Effector memory CD4-positive, alpha-beta T cell (primary cell): ENCODE data around the gene SNTB2.

Experiments used
- DNase-seq, 3 donors: peaks; one replicate each; pipeline ENCODE4 v3.0.0-alpha.2; 2020
- H3K27ac ChIP-seq: 2 replicates; pipeline ENCODE4 v1.7.0; 2013; ENCODE audit warnings: mild to moderate bottlenecking, low read length, moderate library complexity; ENCODE audit not compliant: insufficient read depth, poor library complexity, severe bottlenecking
- H3K27me3 ChIP-seq: replicated peaks from 2 replicates; pipeline ENCODE4 v1.7.0; 2013; ENCODE audit warnings: mild to moderate bottlenecking, low read length; ENCODE audit not compliant: insufficient read depth, control insufficient read depth, poor library complexity, severe bottlenecking
- H3K36me3 ChIP-seq: 2 replicates; pipeline ENCODE4 v1.7.0; 2013; ENCODE audit warnings: mild to moderate bottlenecking, low read length, moderate library complexity; ENCODE audit not compliant: control insufficient read depth, insufficient read depth
- H3K4me1 ChIP-seq: 2 replicates; pipeline ENCODE4 v1.7.0; 2013; ENCODE audit warnings: low read length, mild to moderate bottlenecking; ENCODE audit not compliant: control insufficient read depth, insufficient read depth, poor library complexity, severe bottlenecking
- H3K4me3 ChIP-seq: 2 replicates; pipeline ENCODE4 v1.7.0; 2013; ENCODE audit warnings: low read length, low read depth, mild to moderate bottlenecking; ENCODE audit not compliant: insufficient read depth, poor library complexity, severe bottlenecking
- H3K9me3 ChIP-seq: 2 replicates; pipeline ENCODE4 v1.7.0; 2013; ENCODE audit warnings: mild to moderate bottlenecking, low read length, moderate library complexity; ENCODE audit not compliant: control insufficient read depth

The SNTB2 gene

GRCh38 chr16:69225121-69225520, 38.2 kb downstream of the SNTB2 start:
- H3K27me3 ChIP-seq: no peaks in the 10 kb centered on the region
- H3K36me3 ChIP-seq: no peaks in the 10 kb centered on the region
- no peak overlapping the region for H3K27ac ChIP-seq
- no peaks in the 10 kb centered on the region for H3K9me3 ChIP-seq
- no peaks in the 10 kb centered on the region for H3K4me1 ChIP-seq
- H3K4me3 ChIP-seq: no peak overlapping the region
- no peak for DNase-seq

GRCh38 chr16:69233124-69233523, 46.2 kb downstream of the SNTB2 start:
- Histone ChIP-seq H3K9me3 (no peaks in the 10 kb centered on the region), H3K27me3 (no peaks in the 10 kb centered on the region), H3K4me1 (no peaks in the 10 kb centered on the region), H3K36me3 (no peaks in the 10 kb centered on the region), H3K27ac (no peak overlapping the region), H3K4me3 (no peak overlapping the region)
- no peak for DNase-seq

- Histone ChIP-seq H3K4me3 (no peak overlapping the region), H3K9me3 (no peaks in the 10 kb centered on the region)
Measured at GRCh38 chr16:69234460-69234859, 47.5 kb downstream of the SNTB2 start.

DNA sequence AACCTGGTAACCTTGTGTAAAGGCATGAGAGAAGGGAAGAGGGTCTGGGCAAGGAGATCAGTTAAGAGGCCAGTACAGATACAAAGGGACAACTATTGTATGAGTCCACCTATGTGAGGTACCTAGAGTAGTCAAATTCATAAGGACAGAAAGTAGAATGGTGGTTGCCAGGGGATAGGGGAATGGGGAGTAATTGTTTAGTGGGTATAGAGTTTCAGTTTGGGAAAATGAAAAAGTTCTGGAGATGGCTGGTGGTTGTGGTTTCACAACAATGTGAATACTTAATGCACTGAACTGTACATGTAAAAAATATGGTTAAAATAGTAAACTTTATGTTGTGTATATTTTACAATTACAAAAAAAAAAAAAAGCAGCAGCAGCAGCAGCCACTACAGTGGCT, 49.4 kb downstream of the SNTB2 start:
- Histone ChIP-seq H3K9me3 (no peaks in the 10 kb centered on the region), H3K4me3 (no peak overlapping the region), H3K27me3 (no peaks in the 10 kb centered on the region), H3K27ac (no peak overlapping the region), H3K4me1 (no peaks in the 10 kb centered on the region), H3K36me3 (no peaks in the 10 kb centered on the region)
- DNase-seq: no peak

More at GRCh38 chr16:69234460-69234859, 47.5 kb downstream of the SNTB2 start:
- H3K27ac ChIP-seq: no peak overlapping the region
- no peaks in the 10 kb centered on the region for H3K4me1 ChIP-seq
- H3K36me3 ChIP-seq: no peaks in the 10 kb centered on the region
- DNase-seq: no peak
- H3K27me3 ChIP-seq: no peaks in the 10 kb centered on the region

- Histone ChIP-seq H3K9me3 (no peaks in the 10 kb centered on the region), H3K27ac (no peak overlapping the region), H3K27me3 (no peaks in the 10 kb centered on the region), H3K36me3 (no peaks in the 10 kb centered on the region), H3K4me1 (no peaks in the 10 kb centered on the region), H3K4me3 (no peak overlapping the region)
- DNase-seq: no peak
Measured at GRCh38 chr16:69237296-69237695, 50.3 kb downstream of the SNTB2 start.

GRCh38 chr16:69239851-69240250, 52.9 kb downstream of the SNTB2 start:
- DNase-seq: no peak
- H3K27ac ChIP-seq: no peak overlapping the region
- H3K4me1 ChIP-seq: no peaks in the 10 kb centered on the region
- no peak overlapping the region for H3K4me3 ChIP-seq
- no peaks in the 10 kb centered on the region for H3K9me3 ChIP-seq
- no peaks in the 10 kb centered on the region for H3K27me3 ChIP-seq
- H3K36me3 ChIP-seq: no peaks in the 10 kb centered on the region

DNA sequence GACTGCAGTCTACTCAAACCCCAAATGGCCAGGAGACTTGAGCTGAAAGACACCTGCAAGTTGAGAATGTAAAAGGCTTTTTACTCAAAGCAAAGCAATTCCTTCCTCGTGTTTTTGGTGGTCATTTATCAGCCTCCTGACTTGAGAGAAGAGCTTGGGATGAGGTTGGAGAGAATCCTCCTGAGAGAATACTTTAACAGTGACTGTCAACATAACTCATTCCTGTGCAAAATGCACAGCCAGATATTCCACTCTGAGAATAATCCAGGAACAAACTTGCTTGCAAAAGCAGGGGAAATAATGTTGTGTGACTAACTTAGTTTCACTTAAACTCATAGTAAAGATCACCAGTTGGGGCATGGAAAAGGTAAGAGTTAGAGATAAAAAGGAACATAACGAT, 53.4 kb downstream of the SNTB2 start:
- H3K4me3 ChIP-seq: no peak overlapping the region
- no peaks in the 10 kb centered on the region for H3K36me3 ChIP-seq
- H3K27me3 ChIP-seq: no peaks in the 10 kb centered on the region
- H3K4me1 ChIP-seq: no peaks in the 10 kb centered on the region
- DNase-seq: no peak
- H3K27ac ChIP-seq: no peak overlapping the region
- H3K9me3 ChIP-seq: no peaks in the 10 kb centered on the region

DNA sequence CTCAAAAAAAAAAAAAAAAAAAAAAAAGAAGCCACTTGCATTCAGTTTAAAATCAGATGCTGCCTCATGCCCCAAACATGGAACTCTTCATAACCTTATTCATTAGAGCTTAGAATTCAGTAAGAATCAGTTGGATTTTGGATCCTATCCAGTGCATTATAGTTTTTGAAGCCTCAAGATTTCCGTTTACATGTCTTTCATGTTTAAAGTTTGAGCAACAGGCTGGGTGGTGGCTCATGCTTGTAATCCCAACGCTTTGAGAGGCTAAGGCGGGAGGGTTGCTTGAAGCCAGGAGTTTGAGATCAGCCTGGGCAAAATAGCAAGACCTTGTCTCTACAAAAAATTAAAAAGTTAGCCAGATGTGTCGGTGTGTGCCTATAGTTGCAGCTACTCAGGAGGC, 55.0 kb downstream of the SNTB2 start:
- Histone ChIP-seq H3K4me1 (no peaks in the 10 kb centered on the region), H3K36me3 (no peaks in the 10 kb centered on the region), H3K27ac (no peak overlapping the region), H3K27me3 (no peaks in the 10 kb centered on the region), H3K4me3 (no peak overlapping the region), H3K9me3 (no peaks in the 10 kb centered on the region)
- DNase-seq: no peak

GRCh38 chr16:69243479-69243878, 56.5 kb downstream of the SNTB2 start:
- H3K4me1 ChIP-seq: no peaks in the 10 kb centered on the region
- H3K9me3 ChIP-seq: no peaks in the 10 kb centered on the region
- H3K4me3 ChIP-seq: no peak overlapping the region
- no peak for DNase-seq
- no peaks in the 10 kb centered on the region for H3K36me3 ChIP-seq
- H3K27ac ChIP-seq: no peak overlapping the region
- H3K27me3 ChIP-seq: no peaks in the 10 kb centered on the region

GRCh38 chr16:69244336-69244735, 57.4 kb downstream of the SNTB2 start:
- H3K4me1 ChIP-seq: no peaks in the 10 kb centered on the region
- no peak for DNase-seq
- no peaks in the 10 kb centered on the region for H3K27me3 ChIP-seq
- H3K9me3 ChIP-seq: no peaks in the 10 kb centered on the region
- no peaks in the 10 kb centered on the region for H3K36me3 ChIP-seq
- H3K27ac ChIP-seq: no peak overlapping the region
- no peak overlapping the region for H3K4me3 ChIP-seq

DNA sequence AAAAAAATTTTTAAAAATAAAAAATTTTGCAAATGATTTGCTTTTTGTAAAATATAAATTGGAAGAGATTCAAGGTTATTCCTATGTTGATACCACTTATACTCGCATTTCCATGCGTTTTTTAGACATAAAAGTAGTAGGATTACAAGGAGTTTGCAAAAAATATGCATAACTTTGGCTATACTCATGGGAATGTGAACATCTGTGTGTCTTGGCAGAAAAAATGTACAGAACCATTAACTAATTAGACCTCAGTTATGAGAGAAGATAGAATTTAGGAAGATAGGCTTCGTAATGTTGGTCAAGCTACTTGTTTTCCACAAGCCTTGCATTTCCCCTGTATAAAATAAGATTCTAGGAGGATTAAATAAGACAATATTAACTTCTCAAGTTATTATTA, 63.1 kb downstream of the SNTB2 start:
- Histone ChIP-seq H3K36me3 (no peaks in the 10 kb centered on the region), H3K4me1 (peaks cover 8% of the 10 kb centered on the region), H3K27me3 (no peaks in the 10 kb centered on the region), H3K27ac (no peak overlapping the region), H3K9me3 (no peaks in the 10 kb centered on the region), H3K4me3 (no peak overlapping the region)
- no peak for DNase-seq
